Ishikawa (cell line): ENCODE results near the gene NECAP2.

ENCODE experiments used
- CEBPB ChIP-seq: IDR thresholded peaks from 2 replicates; pipeline ENCODE4 v1.6.1; 2012
- CREB1 ChIP-seq: IDR thresholded peaks from 2 replicates; pipeline ENCODE4 v1.6.1; 2012; ENCODE audit warnings: low read depth
- EGR1 ChIP-seq: IDR thresholded peaks from 2 replicates; pipeline ENCODE4 v1.6.1; 2012
- EP300 ChIP-seq: IDR thresholded peaks from 2 replicates; pipeline ENCODE4 v1.6.1; 2012; ENCODE audit warnings: borderline replicate concordance
- FOXM1 ChIP-seq: IDR thresholded peaks from 2 replicates; pipeline ENCODE4 v1.6.1; 2012; ENCODE audit warnings: low read depth, borderline replicate concordance
- RAD21 ChIP-seq: IDR thresholded peaks from 2 replicates; pipeline ENCODE4 v1.6.1; 2012; ENCODE audit warnings: low read depth
- TAF1 ChIP-seq: IDR thresholded peaks from 2 replicates; pipeline ENCODE4 v1.6.1; 2012; ENCODE audit warnings: low read depth, mild to moderate bottlenecking
- TCF12 ChIP-seq: IDR thresholded peaks from 2 replicates; pipeline ENCODE4 v1.6.1; 2012; ENCODE audit warnings: low read depth
- TEAD4 ChIP-seq: IDR thresholded peaks from 2 replicates; pipeline ENCODE4 v1.6.1; 2012
- YY1 ChIP-seq: IDR thresholded peaks from 2 replicates; pipeline ENCODE4 v1.6.1; 2012; ENCODE audit warnings: low read depth
- ZBTB7A ChIP-seq: IDR thresholded peaks from 2 replicates; pipeline ENCODE4 v1.6.1; 2012; ENCODE audit warnings: low read depth
- TF ChIP-seq, protein P1 (sequence below): IDR thresholded peaks from 2 replicates; pipeline ENCODE4 v1.6.1; 2012
- TF ChIP-seq, protein P2 (sequence below): IDR thresholded peaks from 2 replicates; pipeline ENCODE4 v1.6.1; 2012; ENCODE audit warnings: low read depth, mild to moderate bottlenecking
- TF ChIP-seq, protein P3 (sequence below): IDR thresholded peaks from 2 replicates; pipeline ENCODE4 v1.6.1; 2012

DNA sequence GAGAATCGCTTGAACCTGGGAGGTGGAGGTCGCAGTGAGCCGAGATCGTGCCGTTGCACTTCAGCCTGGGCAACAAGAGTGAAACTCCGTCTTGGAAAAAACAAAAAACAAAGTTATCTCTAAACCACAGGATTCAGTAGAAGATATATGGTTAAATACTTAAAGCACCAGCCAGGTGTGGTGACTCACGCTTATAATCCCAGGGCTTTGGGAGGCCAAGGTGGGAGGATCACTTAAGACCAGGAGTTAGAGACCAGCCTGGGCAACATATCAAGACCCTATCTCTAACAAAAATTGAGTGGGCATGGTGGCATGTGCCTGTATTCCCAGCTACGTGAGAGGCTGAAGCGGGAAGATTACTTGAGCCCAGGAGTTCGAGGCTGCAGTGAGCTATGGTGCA is 5.6 kb downstream of the NECAP2 start:
- TF ChIP-seq, protein P1, sequence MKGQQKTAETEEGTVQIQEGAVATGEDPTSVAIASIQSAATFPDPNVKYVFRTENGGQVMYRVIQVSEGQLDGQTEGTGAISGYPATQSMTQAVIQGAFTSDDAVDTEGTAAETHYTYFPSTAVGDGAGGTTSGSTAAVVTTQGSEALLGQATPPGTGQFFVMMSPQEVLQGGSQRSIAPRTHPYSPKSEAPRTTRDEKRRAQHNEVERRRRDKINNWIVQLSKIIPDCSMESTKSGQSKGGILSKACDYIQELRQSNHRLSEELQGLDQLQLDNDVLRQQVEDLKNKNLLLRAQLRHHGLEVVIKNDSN: no peak
- TF ChIP-seq TCF12: no peak
- TF ChIP-seq RAD21: no peak
- TF ChIP-seq, protein P2, sequence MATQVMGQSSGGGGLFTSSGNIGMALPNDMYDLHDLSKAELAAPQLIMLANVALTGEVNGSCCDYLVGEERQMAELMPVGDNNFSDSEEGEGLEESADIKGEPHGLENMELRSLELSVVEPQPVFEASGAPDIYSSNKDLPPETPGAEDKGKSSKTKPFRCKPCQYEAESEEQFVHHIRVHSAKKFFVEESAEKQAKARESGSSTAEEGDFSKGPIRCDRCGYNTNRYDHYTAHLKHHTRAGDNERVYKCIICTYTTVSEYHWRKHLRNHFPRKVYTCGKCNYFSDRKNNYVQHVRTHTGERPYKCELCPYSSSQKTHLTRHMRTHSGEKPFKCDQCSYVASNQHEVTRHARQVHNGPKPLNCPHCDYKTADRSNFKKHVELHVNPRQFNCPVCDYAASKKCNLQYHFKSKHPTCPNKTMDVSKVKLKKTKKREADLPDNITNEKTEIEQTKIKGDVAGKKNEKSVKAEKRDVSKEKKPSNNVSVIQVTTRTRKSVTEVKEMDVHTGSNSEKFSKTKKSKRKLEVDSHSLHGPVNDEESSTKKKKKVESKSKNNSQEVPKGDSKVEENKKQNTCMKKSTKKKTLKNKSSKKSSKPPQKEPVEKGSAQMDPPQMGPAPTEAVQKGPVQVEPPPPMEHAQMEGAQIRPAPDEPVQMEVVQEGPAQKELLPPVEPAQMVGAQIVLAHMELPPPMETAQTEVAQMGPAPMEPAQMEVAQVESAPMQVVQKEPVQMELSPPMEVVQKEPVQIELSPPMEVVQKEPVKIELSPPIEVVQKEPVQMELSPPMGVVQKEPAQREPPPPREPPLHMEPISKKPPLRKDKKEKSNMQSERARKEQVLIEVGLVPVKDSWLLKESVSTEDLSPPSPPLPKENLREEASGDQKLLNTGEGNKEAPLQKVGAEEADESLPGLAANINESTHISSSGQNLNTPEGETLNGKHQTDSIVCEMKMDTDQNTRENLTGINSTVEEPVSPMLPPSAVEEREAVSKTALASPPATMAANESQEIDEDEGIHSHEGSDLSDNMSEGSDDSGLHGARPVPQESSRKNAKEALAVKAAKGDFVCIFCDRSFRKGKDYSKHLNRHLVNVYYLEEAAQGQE: no peak
- no peak for TF ChIP-seq YY1
- TF ChIP-seq TAF1: no peak
- TF ChIP-seq CEBPB: no peak
- TF ChIP-seq EP300: no peak
- TF ChIP-seq, protein P3, sequence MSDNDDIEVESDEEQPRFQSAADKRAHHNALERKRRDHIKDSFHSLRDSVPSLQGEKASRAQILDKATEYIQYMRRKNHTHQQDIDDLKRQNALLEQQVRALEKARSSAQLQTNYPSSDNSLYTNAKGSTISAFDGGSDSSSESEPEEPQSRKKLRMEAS: no peak
- no peak for TF ChIP-seq FOXM1
- TF ChIP-seq ZBTB7A: no peak
- TF ChIP-seq TEAD4: no peak
- no peak for TF ChIP-seq CREB1
- no peak for TF ChIP-seq EGR1
